OCI-LY3 (cell line): ENCODE data around the gene GNG11.
"Not testable (repeated sequence)": the region's sequence is repeated elsewhere in the genome, so short reads cannot be mapped to it uniquely, and the experiment has no call there.

Experiments
- H2AFZ ChIP-seq: fragments of 200-600, 300-600 bp; shearing (Covaris generic); 2 replicates; pipeline ENCODE4 v1.6.0; 2014; ENCODE audit warnings: antibody characterized with exemption, low read depth, low read length
- H3K27ac ChIP-seq: fragments of 200-600, 300-600 bp; sonication (generic); 2 replicates; pipeline ENCODE4 v1.5.1; 2014; ENCODE audit warnings: mild to moderate bottlenecking, low read length, moderate library complexity, mixed read lengths
- H3K27me3 ChIP-seq: fragments of 200-600, 300-600 bp; sonication (generic); 2 replicates; pipeline ENCODE4 v1.6.1; 2014; ENCODE audit warnings: low read depth, low read length, mixed read lengths
- H3K36me3 ChIP-seq: fragments of 200-600, 300-600 bp; sonication (generic); replicated peaks from 2 replicates; pipeline ENCODE3; 2014; ENCODE audit warnings: low read depth, low read length, mixed read lengths
- H3K4me1 ChIP-seq: fragments of 300-600, 200-600 bp; sonication (generic); 2 replicates; pipeline ENCODE4 v1.6.1; 2014; ENCODE audit warnings: low read length, mixed read lengths
- H3K4me2 ChIP-seq: fragments of 200-600, 300-600 bp; sonication (generic); 2 replicates; pipeline ENCODE4 v1.6.1; 2014; ENCODE audit warnings: low read length, mixed read lengths
- H3K4me3 ChIP-seq: fragments of 300-600, 200-600 bp; sonication (generic); 2 replicates; pipeline ENCODE4 v1.5.1; 2014; ENCODE audit warnings: antibody characterized with exemption, mild to moderate bottlenecking, low read length, moderate library complexity
- H3K79me2 ChIP-seq: fragments of 300-600, 200-600 bp; shearing (Covaris generic); 2 replicates; pipeline ENCODE4 v1.6.1; 2014; ENCODE audit warnings: mild to moderate bottlenecking, low read length, mixed read lengths
- H3K9ac ChIP-seq: fragments of 300-600, 200-600 bp; shearing (Covaris generic); 2 replicates; pipeline ENCODE4 v1.6.0; 2014; ENCODE audit warnings: mild to moderate bottlenecking, low read length, moderate library complexity
- H3K9me3 ChIP-seq: fragments of 200-600, 300-600 bp; shearing (Covaris generic); 2 replicates; pipeline ENCODE4 v1.6.1; 2014; ENCODE audit warnings: low read length, mixed read lengths; ENCODE audit not compliant: insufficient read depth
- H4K20me1 ChIP-seq: fragments of 200-600, 300-600 bp; sonication (generic); 2 replicates; pipeline ENCODE4 v1.6.1; 2016; ENCODE audit warnings: low read length, mixed read lengths; ENCODE audit not compliant: insufficient read depth
- EZH2phosphoT487 ChIP-seq: fragments of 200-600 bp; shearing (Covaris generic); IDR thresholded peaks from 2 replicates; pipeline ENCODE4 v1.6.1; 2018; ENCODE audit warnings: antibody characterized with exemption, mixed run types, low read depth
- TF ChIP-seq, protein P1 (sequence below): fragments of 200-600, 300-600 bp; sonication (generic); IDR thresholded peaks from 2 replicates; pipeline ENCODE4 v1.5.1; 2014; ENCODE audit warnings: antibody characterized with exemption, low read length, low read depth

Gene GNG11

DNA sequence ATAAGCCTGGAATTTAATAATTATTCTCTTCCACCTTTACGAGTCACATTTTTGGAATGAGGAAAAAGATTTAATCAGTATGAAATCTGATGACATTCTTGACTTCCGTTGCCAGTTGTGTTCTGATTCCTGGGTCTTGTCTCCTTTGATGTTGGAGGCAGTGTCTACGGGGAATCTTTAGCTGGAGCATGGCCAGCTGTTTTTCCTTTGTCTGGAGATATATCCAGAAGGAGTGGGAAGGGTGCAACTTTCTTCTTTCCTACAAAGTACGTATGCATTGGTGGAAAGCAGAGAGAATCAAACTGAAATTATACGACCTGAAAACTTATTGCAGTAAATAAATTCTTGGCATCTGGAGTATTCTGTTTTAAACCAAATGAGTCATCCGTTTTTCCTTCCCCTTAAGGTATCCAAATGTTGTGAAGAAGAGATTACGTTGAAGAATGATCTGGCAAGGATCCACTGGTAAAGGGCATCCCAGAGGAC lies 6.9 kb upstream of the GNG11 start:
- H3K4me1 ChIP-seq, result peaks cover 12% of the 10 kb centered on the region
- no peaks in the 10 kb centered on the region for H3K9me3 ChIP-seq
- no peak overlapping the region for H3K27ac ChIP-seq
- H3K4me2 ChIP-seq, result no peak overlapping the region
- no peak overlapping the region for H3K4me3 ChIP-seq
- no peak for TF ChIP-seq EZH2phosphoT487
- TF ChIP-seq, protein P1, sequence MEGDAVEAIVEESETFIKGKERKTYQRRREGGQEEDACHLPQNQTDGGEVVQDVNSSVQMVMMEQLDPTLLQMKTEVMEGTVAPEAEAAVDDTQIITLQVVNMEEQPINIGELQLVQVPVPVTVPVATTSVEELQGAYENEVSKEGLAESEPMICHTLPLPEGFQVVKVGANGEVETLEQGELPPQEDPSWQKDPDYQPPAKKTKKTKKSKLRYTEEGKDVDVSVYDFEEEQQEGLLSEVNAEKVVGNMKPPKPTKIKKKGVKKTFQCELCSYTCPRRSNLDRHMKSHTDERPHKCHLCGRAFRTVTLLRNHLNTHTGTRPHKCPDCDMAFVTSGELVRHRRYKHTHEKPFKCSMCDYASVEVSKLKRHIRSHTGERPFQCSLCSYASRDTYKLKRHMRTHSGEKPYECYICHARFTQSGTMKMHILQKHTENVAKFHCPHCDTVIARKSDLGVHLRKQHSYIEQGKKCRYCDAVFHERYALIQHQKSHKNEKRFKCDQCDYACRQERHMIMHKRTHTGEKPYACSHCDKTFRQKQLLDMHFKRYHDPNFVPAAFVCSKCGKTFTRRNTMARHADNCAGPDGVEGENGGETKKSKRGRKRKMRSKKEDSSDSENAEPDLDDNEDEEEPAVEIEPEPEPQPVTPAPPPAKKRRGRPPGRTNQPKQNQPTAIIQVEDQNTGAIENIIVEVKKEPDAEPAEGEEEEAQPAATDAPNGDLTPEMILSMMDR, result no peak
- peaks cover 3% of the 10 kb centered on the region; the same call in 1 of the 2 replicates for H3K27me3 ChIP-seq
- H3K36me3 ChIP-seq, result no peaks in the 10 kb centered on the region
- H4K20me1 ChIP-seq, result no peaks in the 10 kb centered on the region
- no peaks in the 10 kb centered on the region for H3K79me2 ChIP-seq
- H3K9ac ChIP-seq, result no peak overlapping the region
- H2AFZ ChIP-seq, result no peak overlapping the region

DNA sequence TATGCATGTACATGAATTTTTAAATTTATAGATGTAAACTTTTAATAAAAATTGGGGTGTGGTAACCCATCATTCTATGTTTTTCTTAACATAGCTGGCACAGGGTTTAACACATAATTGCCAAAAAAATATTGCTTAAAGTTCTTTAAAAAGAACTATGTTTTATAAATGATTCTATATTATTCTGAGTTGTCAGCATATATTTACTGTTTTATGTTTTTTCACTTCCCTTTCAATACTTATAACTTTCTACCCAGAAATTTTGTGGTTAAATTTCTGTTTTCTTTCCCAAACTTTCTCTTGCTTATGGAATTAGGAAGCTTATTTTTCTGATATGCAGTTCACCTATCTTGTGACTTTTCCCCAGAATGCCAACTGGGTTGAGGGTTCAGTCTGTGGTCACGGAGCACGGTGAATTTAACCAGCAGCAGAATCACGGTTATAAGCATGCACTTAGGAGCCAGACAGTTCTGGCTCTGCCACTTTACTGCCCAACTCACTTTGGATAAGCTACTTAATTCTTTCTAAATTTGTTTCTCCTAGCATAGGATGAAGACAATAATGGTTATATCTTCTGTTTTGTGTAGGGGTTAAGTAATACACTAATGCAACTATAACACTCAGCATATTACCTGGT lies 6.2 kb upstream of the GNG11 start:
- not testable (repeated sequence) for H3K4me2 ChIP-seq, H3K36me3 ChIP-seq, H4K20me1 ChIP-seq, H2AFZ ChIP-seq, H3K27ac ChIP-seq, H3K9ac ChIP-seq, H3K79me2 ChIP-seq, H3K9me3 ChIP-seq, H3K27me3 ChIP-seq, H3K4me3 ChIP-seq
- H3K4me1 ChIP-seq, result peaks cover 12% of the 10 kb centered on the region

DNA sequence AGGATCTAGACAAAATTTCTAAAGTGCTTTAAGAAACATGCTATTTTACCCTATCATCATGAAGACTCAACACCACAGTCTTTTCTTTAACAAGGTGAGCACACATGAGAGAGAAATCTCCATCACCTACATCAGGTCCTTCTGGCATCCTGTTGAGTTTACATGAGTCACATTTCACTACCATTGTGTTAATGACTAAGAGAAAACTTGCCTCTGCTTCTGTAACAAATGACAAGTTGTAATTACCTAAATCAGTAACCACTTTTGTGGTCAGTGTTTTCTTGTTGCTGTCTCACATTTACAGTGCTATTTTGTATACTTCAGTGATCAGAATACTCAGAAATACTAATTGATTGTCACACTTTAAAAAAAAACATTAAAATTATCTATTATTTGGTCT lies 5.6 kb upstream of the GNG11 start:
- H3K27ac ChIP-seq, H4K20me1 ChIP-seq, H3K36me3 ChIP-seq, H3K9ac ChIP-seq, H3K4me2 ChIP-seq, H3K4me3 ChIP-seq, H3K9me3 ChIP-seq, H3K27me3 ChIP-seq, H2AFZ ChIP-seq, H3K79me2 ChIP-seq: not testable (repeated sequence)
- peaks cover 12% of the 10 kb centered on the region for H3K4me1 ChIP-seq

DNA sequence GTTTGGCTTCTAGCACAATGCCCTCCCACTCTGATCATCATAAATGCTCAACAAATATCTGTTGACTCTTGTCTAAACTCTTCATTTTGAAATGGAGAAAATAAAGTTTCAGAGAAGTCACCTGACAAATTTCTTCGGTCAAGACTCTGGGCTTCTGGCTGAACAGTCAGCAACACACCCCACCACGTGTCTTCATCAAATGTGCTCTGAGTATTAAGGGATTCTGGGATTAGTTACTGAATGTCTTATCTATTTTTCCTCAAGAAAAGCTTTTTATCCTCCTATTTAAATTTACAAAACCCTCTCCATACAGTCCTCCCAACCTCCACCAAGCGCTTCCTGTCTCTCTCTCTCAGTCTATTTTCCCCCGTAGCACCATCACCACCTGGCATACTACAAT lies 5.2 kb upstream of the GNG11 start:
- H3K4me3 ChIP-seq, H3K9ac ChIP-seq, H3K79me2 ChIP-seq, H3K4me2 ChIP-seq, H4K20me1 ChIP-seq, H3K27ac ChIP-seq, H3K27me3 ChIP-seq, H2AFZ ChIP-seq, H3K9me3 ChIP-seq, H3K36me3 ChIP-seq: not testable (repeated sequence)
- H3K4me1 ChIP-seq, result peaks cover 12% of the 10 kb centered on the region

DNA sequence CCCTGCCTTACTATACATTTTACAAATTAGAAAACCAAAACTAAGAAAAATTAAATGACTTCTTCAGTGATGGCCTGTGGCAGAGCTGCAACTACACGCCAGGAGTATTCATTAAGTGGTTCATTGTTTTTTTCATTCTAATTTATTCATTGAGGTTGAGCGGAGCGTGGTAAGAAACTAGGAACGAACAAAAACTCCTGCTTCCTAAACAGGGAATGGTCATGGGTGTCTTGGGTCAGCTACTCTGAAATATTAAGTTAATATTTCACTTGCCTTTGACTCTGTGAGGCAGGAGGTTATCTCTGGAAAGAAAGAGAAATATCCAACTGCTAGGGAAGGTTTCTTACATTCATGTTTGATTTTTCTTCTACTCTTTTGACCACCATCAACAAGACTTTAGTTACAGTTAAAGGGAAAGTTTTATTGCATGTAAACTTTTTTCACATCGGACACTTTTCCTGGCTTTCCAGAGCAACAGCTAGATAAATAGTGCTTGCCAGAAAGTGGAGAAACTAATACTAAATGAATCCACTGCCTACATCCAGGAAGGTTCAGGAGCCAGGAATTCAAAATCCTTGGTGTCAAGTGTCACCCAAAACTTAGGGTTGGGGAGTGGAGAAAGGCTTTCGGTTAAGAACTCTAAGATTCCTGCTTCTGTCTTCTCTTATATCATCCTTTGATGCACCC lies 896 bp upstream of the GNG11 start:
- Histone ChIP-seq H3K27me3 (peaks cover 3% of the 10 kb centered on the region; the same call in 1 of the 2 replicates), H3K27ac (no peak overlapping the region), H3K79me2 (no peaks in the 10 kb centered on the region), H3K36me3 (no peaks in the 10 kb centered on the region), H3K4me2 (no peak overlapping the region), H3K4me1 (peaks cover 8% of the 10 kb centered on the region), H2AFZ (no peak overlapping the region), H4K20me1 (no peaks in the 10 kb centered on the region), H3K9me3 (no peaks in the 10 kb centered on the region), H3K9ac (no peak overlapping the region), H3K4me3 (no peak overlapping the region)
- TF ChIP-seq, protein P1, result no peak
- TF ChIP-seq EZH2phosphoT487, result no peak
